Ishikawa (cell line): ENCODE measurements around the gene PARK7.

Experiments
- CREB1 ChIP-seq: IDR thresholded peaks from 2 replicates; pipeline ENCODE4 v1.6.1; 2012; ENCODE audit warnings: low read depth
- EP300 ChIP-seq: IDR thresholded peaks from 2 replicates; pipeline ENCODE4 v1.6.1; 2012; ENCODE audit warnings: borderline replicate concordance
- MAX ChIP-seq: IDR thresholded peaks from 2 replicates; pipeline ENCODE4 v1.6.1; 2012
- RAD21 ChIP-seq: IDR thresholded peaks from 2 replicates; pipeline ENCODE4 v1.6.1; 2012; ENCODE audit warnings: low read depth
- REST ChIP-seq: IDR thresholded peaks from 2 replicates; pipeline ENCODE4 v1.6.1; 2012; ENCODE audit warnings: low read depth, mild to moderate bottlenecking
- TAF1 ChIP-seq: IDR thresholded peaks from 2 replicates; pipeline ENCODE4 v1.6.1; 2012; ENCODE audit warnings: low read depth, mild to moderate bottlenecking
- USF1 ChIP-seq: IDR thresholded peaks from 2 replicates; pipeline ENCODE4 v1.6.1; 2012

- TF ChIP-seq RAD21 (no peak), TAF1 (no peak), REST (no peak), USF1 (no peak), EP300 (no peak), MAX (no peak), CREB1 (no peak)
These were observed 54.8 kb downstream of the PARK7 start for GRCh38 chr1:8016210-8016894.
